Measurements from ENCODE around the gene WDR6. TPM values are rescaled to one million over a fixed set of nuclear protein-coding genes. Genes with fewer than 3 reads are reported as not detected.

Gene WDR6
- total and polyA plus RNA-seq, 5 donors = 65.3 to 109 (median 88.4) TPM

DNA sequence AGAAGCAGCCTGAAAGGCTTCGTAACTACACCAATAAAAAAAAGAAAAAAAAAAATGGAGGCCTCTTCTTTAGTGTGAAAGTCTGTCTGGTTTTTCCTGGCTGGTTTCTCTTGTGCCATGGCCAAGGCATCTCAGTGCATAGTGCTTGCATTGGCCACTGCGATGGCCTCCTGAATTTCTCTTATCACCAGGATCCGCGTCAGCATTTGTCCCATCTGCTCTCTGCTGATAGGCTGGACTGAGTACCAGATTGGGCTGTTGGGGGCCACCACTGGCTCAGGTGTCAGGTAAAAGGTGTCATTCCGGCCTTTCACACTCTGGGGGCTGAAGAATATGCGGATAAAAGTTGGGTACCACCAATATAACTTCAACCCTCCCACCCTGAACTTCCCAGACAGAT, 23.1 kb downstream of the WDR6 start:
- H3K27ac ChIP-seq (ENCODE audit: low read length) = no peak overlapping the region
- peaks cover 8% of the 10 kb centered on the region for H3K4me1 ChIP-seq (ENCODE audit: control insufficient read depth, insufficient read depth, low read length)
- H3K27me3 ChIP-seq (ENCODE audit: control insufficient read depth, insufficient read depth) = no peaks in the 10 kb centered on the region
- DNase-seq = no peak
- no peak overlapping the region for H3K4me3 ChIP-seq (ENCODE audit: low read length)
- no peak for ATAC-seq
- no peaks in the 10 kb centered on the region for H3K9me3 ChIP-seq (ENCODE audit: control insufficient read depth, low read length)
- intact Hi-C loops (cut with DNase I) = no loop called here
- WGBS = 84% methylated on average over 6 of the region's 6 CpGs

GRCh38 chr3:49032646-49033304, 25.6 kb downstream of the WDR6 start:
- DNase-seq = no peak
- no peak for ATAC-seq

DNA sequence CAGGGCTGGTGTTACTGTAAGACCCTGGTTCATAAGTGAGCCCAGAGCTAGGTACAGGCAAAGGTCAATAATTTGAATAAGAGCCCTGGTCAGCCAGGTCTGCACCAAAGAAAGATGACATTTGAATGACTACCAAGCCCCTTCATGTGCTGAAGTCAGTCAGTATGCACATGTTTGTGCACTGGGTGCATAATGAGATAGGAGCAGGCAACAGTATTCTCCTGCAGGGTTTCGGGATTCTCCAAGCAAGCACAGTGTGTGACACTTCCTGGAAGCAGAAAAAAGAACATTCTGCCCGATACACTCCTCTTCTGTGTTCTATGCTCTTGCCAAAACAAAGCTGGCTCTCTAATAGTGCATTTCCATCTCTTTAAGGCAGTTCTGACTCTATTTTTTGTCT, 27.5 kb downstream of the WDR6 start:
- H3K9me3 ChIP-seq (ENCODE audit: control insufficient read depth, low read length) = no peaks in the 10 kb centered on the region
- intact Hi-C loops (cut with DNase I) = no loop called here
- H3K4me1 ChIP-seq (ENCODE audit: control insufficient read depth, insufficient read depth, low read length) = no peaks in the 10 kb centered on the region
- WGBS = 90% methylated on average over 2 of the region's 2 CpGs
- DNase-seq (no peak), ATAC-seq (no peak)
- H3K27me3 ChIP-seq (ENCODE audit: control insufficient read depth, insufficient read depth) = no peaks in the 10 kb centered on the region
- no peak overlapping the region for H3K4me3 ChIP-seq (ENCODE audit: low read length)
- no peak overlapping the region for H3K27ac ChIP-seq (ENCODE audit: low read length)

More at GRCh38 chr3:49032646-49033304, 25.6 kb downstream of the WDR6 start:
- Histone ChIP-seq H3K27ac (ENCODE audit: low read length) (no peak overlapping the region), H3K27me3 (ENCODE audit: control insufficient read depth, insufficient read depth) (no peaks in the 10 kb centered on the region), H3K4me3 (ENCODE audit: low read length) (no peak overlapping the region), H3K9me3 (ENCODE audit: control insufficient read depth, low read length) (no peaks in the 10 kb centered on the region), H3K4me1 (ENCODE audit: control insufficient read depth, insufficient read depth, low read length) (peaks cover 8% of the 10 kb centered on the region)
- 85% methylated on average over 6 of the region's 6 CpGs for WGBS
- intact Hi-C loops (cut with DNase I) = no loop called here

DNA sequence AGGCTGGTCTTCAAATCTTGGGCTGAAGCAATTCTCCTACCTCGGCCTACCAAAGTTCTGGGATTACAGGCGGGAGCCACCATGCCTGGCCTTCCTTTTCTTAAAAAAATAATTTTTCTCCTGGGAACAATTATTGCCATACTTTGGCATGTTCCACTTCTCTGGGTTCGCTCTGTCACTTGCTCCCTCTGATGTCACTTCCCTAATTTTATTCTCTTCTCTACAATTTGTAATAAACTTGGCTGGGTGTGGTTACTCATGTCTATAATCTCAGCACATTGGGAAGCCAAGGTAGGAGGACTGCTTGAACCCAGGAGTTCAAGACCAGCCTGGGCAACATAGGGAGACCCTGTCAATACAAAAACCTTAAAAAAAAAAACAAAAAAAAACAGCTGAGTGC, 28.1 kb downstream of the WDR6 start:
- Histone ChIP-seq H3K27me3 (ENCODE audit: control insufficient read depth, insufficient read depth) (no peaks in the 10 kb centered on the region), H3K9me3 (ENCODE audit: control insufficient read depth, low read length) (no peaks in the 10 kb centered on the region), H3K4me3 (ENCODE audit: low read length) (no peak overlapping the region), H3K4me1 (ENCODE audit: control insufficient read depth, insufficient read depth, low read length) (no peaks in the 10 kb centered on the region), H3K27ac (ENCODE audit: low read length) (no peak overlapping the region)
- ATAC-seq (no peak), DNase-seq (no peak)
- 89% methylated on average over 3 of the region's 3 CpGs for whole genome bisulfite sequencing
- intact Hi-C loops (cut with DNase I) = no loop called here

GRCh38 chr3:49053543-49053942, 46.4 kb downstream of the WDR6 start:
- WGBS = 95% methylated on average over 1 of the region's 1 CpG
- intact Hi-C loops (cut with DNase I) = no loop called here
- Histone ChIP-seq H3K4me1 (ENCODE audit: control insufficient read depth, insufficient read depth, low read length) (no peaks in the 10 kb centered on the region), H3K9me3 (ENCODE audit: control insufficient read depth, low read length) (no peaks in the 10 kb centered on the region), H3K27me3 (ENCODE audit: control insufficient read depth, insufficient read depth) (no peaks in the 10 kb centered on the region), H3K4me3 (ENCODE audit: low read length) (no peak overlapping the region), H3K27ac (ENCODE audit: low read length) (no peak overlapping the region)
- no peak for ATAC-seq
- DNase-seq = no peak

DNA sequence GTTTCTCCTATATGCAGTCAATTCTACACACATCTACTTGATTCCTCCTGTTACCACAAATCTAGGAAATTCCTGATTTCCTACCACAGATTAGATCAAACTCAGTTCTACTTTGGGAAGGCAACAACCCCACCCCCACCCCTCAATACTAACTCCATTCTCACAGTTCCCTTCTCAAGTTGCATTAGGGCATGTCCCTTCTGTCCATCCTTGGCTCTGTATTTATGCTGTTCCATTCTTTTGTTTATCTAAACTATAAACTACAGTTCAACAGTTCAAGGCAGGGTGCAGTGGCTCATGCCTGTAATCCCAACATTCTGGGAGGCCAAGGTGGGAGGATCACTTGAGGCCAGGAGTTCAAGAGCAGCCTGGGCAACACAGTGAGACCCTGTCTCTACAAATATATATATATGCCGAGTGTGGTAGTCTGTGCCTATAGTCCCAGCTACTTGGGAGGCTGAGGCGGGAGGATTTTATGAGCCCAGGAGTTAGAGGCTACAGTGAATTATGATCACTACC, 47.2 kb downstream of the WDR6 start:
- DNase-seq = no peak
- WGBS = 96% methylated on average over 2 of the region's 2 CpGs
- intact Hi-C loops (cut with DNase I) = no loop called here
- H3K4me3 ChIP-seq (ENCODE audit: low read length) = no peak overlapping the region
- no peak for ATAC-seq
- H3K9me3 ChIP-seq (ENCODE audit: control insufficient read depth, low read length) = no peaks in the 10 kb centered on the region
- H3K27ac ChIP-seq (ENCODE audit: low read length) = no peak overlapping the region
- H3K27me3 ChIP-seq (ENCODE audit: control insufficient read depth, insufficient read depth) = no peaks in the 10 kb centered on the region
- no peaks in the 10 kb centered on the region for H3K4me1 ChIP-seq (ENCODE audit: control insufficient read depth, insufficient read depth, low read length)

- intact Hi-C loops (cut with DNase I) = no loop called here
- 96% methylated on average over 10 of the region's 10 CpGs for WGBS
- peak in 1 of 2 donors; percentile 35 for ATAC-seq
These were observed 50.1 kb downstream of the WDR6 start for GRCh38 chr3:49057268-49057667.

DNA sequence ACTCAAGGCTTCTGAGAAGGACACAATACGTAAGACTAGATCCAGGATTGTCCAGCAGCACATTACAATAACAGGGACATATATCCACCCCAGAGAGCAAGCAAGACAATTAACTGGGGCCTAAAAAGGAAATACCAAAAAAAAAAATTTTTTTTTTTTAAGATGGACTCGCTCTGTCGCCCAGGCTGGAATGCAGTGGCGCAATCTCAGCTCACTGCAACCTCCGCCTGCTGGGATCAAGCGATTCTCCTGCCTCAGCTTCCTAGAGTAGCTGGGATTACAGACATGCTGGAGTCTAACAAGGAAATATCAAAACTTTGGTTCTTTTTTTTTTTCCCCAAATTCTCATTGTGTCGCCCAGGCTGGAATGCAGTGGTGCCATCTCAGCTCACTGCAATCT, 50.8 kb downstream of the WDR6 start:
- intact Hi-C loops (cut with DNase I) = no loop called here
- WGBS = 81% methylated on average over 7 of the region's 7 CpGs
- ATAC-seq (no peak), DNase-seq (no peak)
- Histone ChIP-seq H3K27ac (ENCODE audit: low read length) (no peak overlapping the region), H3K9me3 (ENCODE audit: control insufficient read depth, low read length) (no peaks in the 10 kb centered on the region), H3K27me3 (ENCODE audit: control insufficient read depth, insufficient read depth) (no peaks in the 10 kb centered on the region), H3K4me1 (ENCODE audit: control insufficient read depth, insufficient read depth, low read length) (no peaks in the 10 kb centered on the region), H3K4me3 (ENCODE audit: low read length) (no peak overlapping the region)

More at GRCh38 chr3:49057268-49057667, 50.1 kb downstream of the WDR6 start:
- no peak for DNase-seq
- Histone ChIP-seq H3K27ac (ENCODE audit: low read length) (no peak overlapping the region), H3K4me3 (ENCODE audit: low read length) (no peak overlapping the region), H3K27me3 (ENCODE audit: control insufficient read depth, insufficient read depth) (no peaks in the 10 kb centered on the region), H3K9me3 (ENCODE audit: control insufficient read depth, low read length) (no peaks in the 10 kb centered on the region), H3K4me1 (ENCODE audit: control insufficient read depth, insufficient read depth, low read length) (no peaks in the 10 kb centered on the region)

Small RNAs within 50 kb of the gene (microRNA-seq; reads per million reads assigned to microRNA genes)
- gene MIR191 (4,278 to 7,531 reads per million in 2 donors), gene MIR425 (1,006 to 1,568 reads per million in 2 donors)

Other genes starting within 250 kb of the WDR6 start
- gene PRKAR2A, start 159.5 kb upstream of the WDR6 start, total RNA-seq = 10 to 100 TPM; 42.9 to 50.5 (median 46.3) TPM
- 12.1 TPM for gene PRKAR2A, start 159.5 kb upstream of the WDR6 start, polyA plus RNA-seq
- gene SLC25A20, start 108.5 kb upstream of the WDR6 start, total RNA-seq = 10 to 100 TPM; 43.6 to 48.2 (median 45.1) TPM
- gene SLC25A20, start 108.5 kb upstream of the WDR6 start, polyA plus RNA-seq = 57.7 TPM
- gene ARIH2, start 88.5 kb upstream of the WDR6 start, total RNA-seq = 100 to 1,000 TPM in 2 of 4 donors, 10 to 100 TPM in 2; 95.5 to 122 (median 103) TPM
- 62.2 TPM for gene ARIH2, start 88.5 kb upstream of the WDR6 start, polyA plus RNA-seq
- gene P4HTM, start 17.1 kb upstream of the WDR6 start, total RNA-seq = 10 to 100 TPM; 39.1 to 42.8 (median 39.5) TPM
- 24.9 TPM for gene P4HTM, start 17.1 kb upstream of the WDR6 start, polyA plus RNA-seq
- gene DALRD3, start 11.2 kb downstream of the WDR6 start, total RNA-seq = 10 to 100 TPM in 2 of 4 donors, 1 to 10 TPM in 2; 7.5 to 10.4 (median 10.0) TPM
- gene DALRD3, start 11.2 kb downstream of the WDR6 start, polyA plus RNA-seq = 8.3 TPM
- 100 to 1,000 TPM; 164 to 188 (median 173) TPM for gene NDUFAF3, start 14.7 kb downstream of the WDR6 start, total RNA-seq
- 220 TPM for gene NDUFAF3, start 14.7 kb downstream of the WDR6 start, polyA plus RNA-seq
- 10 to 100 TPM; 50.5 to 62.6 (median 60.5) TPM for gene IMPDH2, start 22.0 kb downstream of the WDR6 start, total RNA-seq
- gene IMPDH2, start 22.0 kb downstream of the WDR6 start, polyA plus RNA-seq = 34.7 TPM
- gene QRICH1, start 86.7 kb downstream of the WDR6 start, total RNA-seq = 10 to 100 TPM; 59.2 to 74.7 (median 65.9) TPM
- gene QRICH1, start 86.7 kb downstream of the WDR6 start, polyA plus RNA-seq = 23.3 TPM
- 100 to 1,000 TPM; 155 to 188 (median 158) TPM for gene QARS1, start 97.4 kb downstream of the WDR6 start, total RNA-seq
- 132 TPM for gene QARS1, start 97.4 kb downstream of the WDR6 start, polyA plus RNA-seq
- gene USP19, start 113.4 kb downstream of the WDR6 start, total RNA-seq = 10 to 100 TPM; 38.4 to 62.8 (median 56.1) TPM
- gene USP19, start 113.4 kb downstream of the WDR6 start, polyA plus RNA-seq = 25.5 TPM
- 100 to 1,000 TPM; 725 to 914 (median 824) TPM for gene LAMB2, start 125.7 kb downstream of the WDR6 start, total RNA-seq
- gene LAMB2, start 125.7 kb downstream of the WDR6 start, polyA plus RNA-seq = 803 TPM
- 10 to 100 TPM; 13.3 to 15.4 (median 14.4) TPM for gene CCDC71, start 158.9 kb downstream of the WDR6 start, total RNA-seq
- gene CCDC71, start 158.9 kb downstream of the WDR6 start, polyA plus RNA-seq = 12.0 TPM
- 10 to 100 TPM; 54.7 to 74.6 (median 60.3) TPM for gene KLHDC8B, start 164.2 kb downstream of the WDR6 start, total RNA-seq
- gene KLHDC8B, start 164.2 kb downstream of the WDR6 start, polyA plus RNA-seq = 52.8 TPM

Measured in right cardiac atrium (tissue), 5 donors.